ENCODE data around the gene DUS3L.

DUS3L gene

GRCh38 chr19:5801796-5802619, 11.0 kb upstream of the DUS3L start:
- no peaks in the 10 kb centered on the region for H3K27me3 ChIP-seq (ENCODE audit: low read depth)
- peaks cover 13% of the 10 kb centered on the region for H3K4me1 ChIP-seq
- peak in 1 of 2 experiments; percentile 61 for DNase-seq (ENCODE audit: low spot score in 2 of 2)
- in situ Hi-C loops (cut with MboI; ENCODE audit: low sequenced_read_pairs), result loop anchor here (5.0 kb wide), 1 partner anchor 220 kb away; no protein-coding TSS in a partner anchor
- no peak overlapping the region for H3K4me3 ChIP-seq
- no peaks in the 10 kb centered on the region for H3K9me3 ChIP-seq
- no peaks in the 10 kb centered on the region for H3K36me3 ChIP-seq (replicated peaks)

GRCh38 chr19:5800361-5801270, 9.7 kb upstream of the DUS3L start:
- Histone ChIP-seq H3K4me3 (no peak overlapping the region), H3K27me3 (ENCODE audit: low read depth) (no peaks in the 10 kb centered on the region), H3K9me3 (no peaks in the 10 kb centered on the region), H3K36me3 (replicated peaks) (no peaks in the 10 kb centered on the region), H3K4me1 (peaks cover 11% of the 10 kb centered on the region)
- DNase-seq (ENCODE audit: low spot score in 2 of 2), result no peak
- in situ Hi-C loops (cut with MboI; ENCODE audit: low sequenced_read_pairs), result loop anchor here (5.0 kb wide), 1 partner anchor 222 kb away; no protein-coding TSS in a partner anchor

- peaks cover 9% of the 10 kb centered on the region for H3K4me1 ChIP-seq
- H3K27me3 ChIP-seq (ENCODE audit: low read depth), result no peaks in the 10 kb centered on the region
- H3K9me3 ChIP-seq, result no peaks in the 10 kb centered on the region
- DNase-seq (ENCODE audit: low spot score in 2 of 2), result no peak
- in situ Hi-C loops (cut with MboI; ENCODE audit: low sequenced_read_pairs), result loop anchor here (5.0 kb wide), 1 partner anchor 223 kb away; no protein-coding TSS in a partner anchor
- H3K36me3 ChIP-seq (replicated peaks), result no peaks in the 10 kb centered on the region
- H3K4me3 ChIP-seq, result no peak overlapping the region
Observed at GRCh38 chr19:5799247-5800241, 8.6 kb upstream of the DUS3L start.

GRCh38 chr19:5798244-5798643, 7.3 kb upstream of the DUS3L start:
- Histone ChIP-seq H3K27me3 (ENCODE audit: low read depth) (no peaks in the 10 kb centered on the region), H3K36me3 (replicated peaks) (no peaks in the 10 kb centered on the region), H3K4me1 (no peaks in the 10 kb centered on the region), H3K9me3 (no peaks in the 10 kb centered on the region), H3K4me3 (no peak overlapping the region)
- in situ Hi-C loops (cut with MboI; ENCODE audit: low sequenced_read_pairs), result no loop called here
- no peak for DNase-seq (ENCODE audit: low spot score in 2 of 2)

- H3K4me1 ChIP-seq, result peaks cover 3% of the 10 kb centered on the region; the same call in 1 of the 2 replicates
- H3K27me3 ChIP-seq (ENCODE audit: low read depth), result no peaks in the 10 kb centered on the region
- in situ Hi-C loops (cut with MboI; ENCODE audit: low sequenced_read_pairs), result no loop called here
- H3K9me3 ChIP-seq, result no peaks in the 10 kb centered on the region
- H3K4me3 ChIP-seq, result no peak overlapping the region
- H3K36me3 ChIP-seq (replicated peaks), result no peaks in the 10 kb centered on the region
- no peak for DNase-seq (ENCODE audit: low spot score in 2 of 2)
Observed at GRCh38 chr19:5795382-5795919, 4.5 kb upstream of the DUS3L start.

GRCh38 chr19:5793188-5793587, 2.2 kb upstream of the DUS3L start:
- in situ Hi-C loops (cut with MboI; ENCODE audit: low sequenced_read_pairs), result no loop called here
- Histone ChIP-seq H3K36me3 (replicated peaks) (peaks cover 21% of the 10 kb centered on the region), H3K27me3 (ENCODE audit: low read depth) (no peaks in the 10 kb centered on the region), H3K9me3 (no peaks in the 10 kb centered on the region), H3K4me3 (no peak overlapping the region), H3K4me1 (peaks cover 8% of the 10 kb centered on the region; the same call in 1 of the 2 replicates)
- no peak for DNase-seq (ENCODE audit: low spot score in 2 of 2)

- Histone ChIP-seq H3K36me3 (replicated peaks) (peaks cover 30% of the 10 kb centered on the region), H3K4me1 (peaks cover 8% of the 10 kb centered on the region; the same call in 1 of the 2 replicates), H3K27me3 (ENCODE audit: low read depth) (no peaks in the 10 kb centered on the region), H3K9me3 (no peaks in the 10 kb centered on the region), H3K4me3 (no peak overlapping the region)
- no peak for DNase-seq (ENCODE audit: low spot score in 2 of 2)
- in situ Hi-C loops (cut with MboI; ENCODE audit: low sequenced_read_pairs), result no loop called here
Observed at GRCh38 chr19:5792224-5792623, 1.3 kb upstream of the DUS3L start.

GRCh38 chr19:5789886-5790558, 941 bp downstream of the DUS3L start:
- DNase-seq (ENCODE audit: low spot score in 2 of 2), result no peak
- Histone ChIP-seq H3K4me3 (peak overlapping the region; percentile 73), H3K36me3 (replicated peaks) (peaks cover 50% of the 10 kb centered on the region), H3K4me1 (peaks cover 8% of the 10 kb centered on the region; the same call in 1 of the 2 replicates), H3K27me3 (ENCODE audit: low read depth) (no peaks in the 10 kb centered on the region), H3K9me3 (no peaks in the 10 kb centered on the region)
- in situ Hi-C loops (cut with MboI; ENCODE audit: low sequenced_read_pairs), result no loop called here

GRCh38 chr19:5789351-5789761, 1.6 kb downstream of the DUS3L start:
- H3K9me3 ChIP-seq, result no peaks in the 10 kb centered on the region
- DNase-seq (ENCODE audit: low spot score in 2 of 2), result no peak
- H3K4me1 ChIP-seq, result peaks cover 8% of the 10 kb centered on the region; the same call in 1 of the 2 replicates
- in situ Hi-C loops (cut with MboI; ENCODE audit: low sequenced_read_pairs), result no loop called here
- no peaks in the 10 kb centered on the region for H3K27me3 ChIP-seq (ENCODE audit: low read depth)
- peaks cover 56% of the 10 kb centered on the region for H3K36me3 ChIP-seq (replicated peaks)
- no peak overlapping the region for H3K4me3 ChIP-seq

GRCh38 chr19:5788422-5788821, 2.5 kb downstream of the DUS3L start:
- in situ Hi-C loops (cut with MboI; ENCODE audit: low sequenced_read_pairs), result no loop called here
- no peak overlapping the region for H3K4me3 ChIP-seq

GRCh38 chr19:5787409-5788182, 3.4 kb downstream of the DUS3L start:
- Histone ChIP-seq H3K9me3 (no peaks in the 10 kb centered on the region), H3K27me3 (ENCODE audit: low read depth) (no peaks in the 10 kb centered on the region), H3K4me1 (peaks cover 8% of the 10 kb centered on the region; the same call in 1 of the 2 replicates), H3K36me3 (replicated peaks) (peaks cover 61% of the 10 kb centered on the region), H3K4me3 (no peak overlapping the region)
- in situ Hi-C loops (cut with MboI; ENCODE audit: low sequenced_read_pairs), result no loop called here
- DNase-seq (ENCODE audit: low spot score in 2 of 2), result no peak

More at GRCh38 chr19:5788422-5788821, 2.5 kb downstream of the DUS3L start:
- peaks cover 8% of the 10 kb centered on the region; the same call in 1 of the 2 replicates for H3K4me1 ChIP-seq
- H3K36me3 ChIP-seq (replicated peaks), result peaks cover 61% of the 10 kb centered on the region
- no peaks in the 10 kb centered on the region for H3K9me3 ChIP-seq
- no peaks in the 10 kb centered on the region for H3K27me3 ChIP-seq (ENCODE audit: low read depth)
- DNase-seq (ENCODE audit: low spot score in 2 of 2), result no peak
